A549 treated with AZD2906 at 1 μM for 4 hours (cell line): ENCODE results near the gene CCDC107. TPM values are rescaled to one million over a fixed set of nuclear protein-coding genes. Genes with fewer than 3 reads are reported as not detected.

Experiments used
- total RNA-seq: library from RNA; stranded (reverse); fragments of 200-300 nt; extraction: Qiagen RNA extraction; gene quantifications from 5 replicates; pipeline ENCODE4 v1.2.3, GENCODE V29; 2022

Gene CCDC107
- total RNA-seq, result 25.4 to 33.7 TPM (median 32.3 TPM) in 5 replicates

GRCh38 chr9:35658137-35658967 lies at the start of gene CCDC107:
TSS of gene CCDC107 (plus strand) at chr9:35658292. CDS start at chr9:35658380, 88 bp downstream.

DNA sequence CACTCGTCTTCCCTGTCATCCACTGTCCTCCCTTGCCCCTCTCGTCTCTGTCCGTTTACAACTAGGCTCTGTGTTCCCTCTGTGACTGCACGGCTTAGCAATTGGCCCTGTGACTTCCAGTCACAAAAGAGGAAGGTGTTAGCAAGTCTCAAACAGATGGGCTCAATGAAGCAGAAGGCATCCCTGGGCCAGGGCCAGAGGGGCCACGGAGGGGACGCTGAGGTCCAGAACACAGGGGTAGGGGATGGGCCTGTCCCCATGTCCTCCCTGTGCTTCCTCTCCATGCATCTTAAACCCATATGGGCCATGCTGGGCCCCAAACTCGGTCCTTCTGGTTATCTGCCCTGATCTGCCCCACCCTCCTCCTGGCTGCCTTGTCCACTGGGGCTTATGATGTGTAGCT lies 39.8 kb upstream of the CCDC107 start, which contains the start of gene CD72:
CD72 (minus strand) TSS at position 89 of the 403 bp plus-strand sequence. CDS start 110 bp downstream, outside the sequence.

GRCh38 chr9:35650341-35651158 lies 7.5 kb upstream of the CCDC107 start, which contains the start of gene SIT1:
TSS of gene SIT1 (minus strand) at chr9:35650931. CDS start at chr9:35650853, 78 bp downstream.

DNA sequence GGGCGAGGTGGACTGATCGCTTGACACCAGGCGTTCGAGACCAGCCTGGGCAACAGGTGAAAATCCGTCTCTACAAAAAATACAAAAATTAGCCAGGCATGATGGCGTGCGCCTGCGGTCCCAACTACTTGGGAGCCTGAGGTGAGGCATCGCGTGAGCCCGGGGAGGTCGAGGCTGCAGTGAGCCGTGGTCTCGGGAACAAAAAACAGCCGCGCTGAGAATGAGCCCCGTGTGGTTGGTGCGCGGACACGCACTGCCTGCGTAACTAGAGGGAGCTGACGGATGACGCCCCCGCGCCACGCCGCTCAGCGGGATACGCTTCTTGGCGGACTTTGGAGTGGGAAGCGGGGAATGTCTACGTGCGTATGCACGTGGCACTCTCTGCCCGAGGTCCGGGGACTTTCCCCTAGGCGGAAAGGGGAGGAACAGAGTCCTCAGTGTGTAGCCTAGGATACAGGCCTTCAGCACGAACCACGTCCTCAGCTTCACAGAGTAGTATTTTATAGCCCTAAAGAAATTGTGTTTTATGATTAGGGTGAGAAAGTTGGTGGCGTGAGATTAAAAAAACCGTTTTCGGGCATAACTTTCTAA lies 451 bp upstream of the CCDC107 start, which contains the start of gene RMRP:
RMRP (minus strand) TSS at position 474 of the 591 bp plus-strand sequence.

DNA sequence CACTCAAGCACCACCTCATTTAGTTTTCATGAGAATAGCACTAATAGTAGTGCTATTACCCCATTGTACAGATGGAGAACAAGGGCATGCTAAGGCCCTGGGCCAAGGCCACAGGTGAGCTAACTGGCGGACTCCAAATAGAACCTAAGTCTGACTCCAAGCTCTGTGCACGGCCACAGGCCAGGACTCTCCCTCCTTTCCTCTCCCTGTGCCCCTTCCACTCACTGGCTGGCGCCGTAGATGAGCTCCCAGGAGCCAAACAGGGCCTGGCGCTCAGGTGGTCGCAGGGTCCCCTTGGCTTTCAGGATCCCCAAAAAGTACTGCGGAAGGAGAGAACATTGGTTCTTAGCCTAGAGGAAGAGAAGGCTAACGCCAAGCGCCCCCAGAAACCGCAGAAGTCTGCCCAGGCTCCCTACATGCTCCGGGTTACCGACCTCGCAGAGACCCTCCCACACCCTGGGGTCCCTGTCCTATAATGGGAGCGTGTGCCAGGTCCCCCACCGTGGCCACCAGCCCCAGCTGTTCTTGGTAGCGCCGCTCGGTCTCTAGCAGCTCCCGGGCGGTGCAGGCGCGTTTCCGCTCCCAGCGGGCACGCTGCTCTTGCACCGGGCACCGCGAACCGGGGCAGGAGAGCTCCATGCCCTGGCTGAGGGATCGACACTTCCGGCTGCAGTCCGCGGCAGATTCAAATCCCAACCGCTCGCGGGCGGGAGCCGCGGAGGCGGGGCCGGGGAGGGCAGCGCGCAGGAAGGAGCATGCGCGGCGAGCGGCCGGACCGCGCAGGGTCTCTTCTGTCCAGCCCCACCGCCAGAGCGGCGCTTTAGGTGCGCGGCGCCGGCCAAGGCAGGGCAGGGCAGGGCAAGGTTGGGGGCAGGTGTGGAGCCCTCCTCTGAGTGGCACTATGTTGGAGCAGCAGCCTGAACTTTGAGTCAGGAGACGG lies 6.7 kb downstream of the CCDC107 start, which contains the start of gene ARHGEF39:
ARHGEF39 (minus strand) TSS at position 665 of the 940 bp plus-strand sequence; CDS start at position 639, 26 bp downstream.

DNA sequence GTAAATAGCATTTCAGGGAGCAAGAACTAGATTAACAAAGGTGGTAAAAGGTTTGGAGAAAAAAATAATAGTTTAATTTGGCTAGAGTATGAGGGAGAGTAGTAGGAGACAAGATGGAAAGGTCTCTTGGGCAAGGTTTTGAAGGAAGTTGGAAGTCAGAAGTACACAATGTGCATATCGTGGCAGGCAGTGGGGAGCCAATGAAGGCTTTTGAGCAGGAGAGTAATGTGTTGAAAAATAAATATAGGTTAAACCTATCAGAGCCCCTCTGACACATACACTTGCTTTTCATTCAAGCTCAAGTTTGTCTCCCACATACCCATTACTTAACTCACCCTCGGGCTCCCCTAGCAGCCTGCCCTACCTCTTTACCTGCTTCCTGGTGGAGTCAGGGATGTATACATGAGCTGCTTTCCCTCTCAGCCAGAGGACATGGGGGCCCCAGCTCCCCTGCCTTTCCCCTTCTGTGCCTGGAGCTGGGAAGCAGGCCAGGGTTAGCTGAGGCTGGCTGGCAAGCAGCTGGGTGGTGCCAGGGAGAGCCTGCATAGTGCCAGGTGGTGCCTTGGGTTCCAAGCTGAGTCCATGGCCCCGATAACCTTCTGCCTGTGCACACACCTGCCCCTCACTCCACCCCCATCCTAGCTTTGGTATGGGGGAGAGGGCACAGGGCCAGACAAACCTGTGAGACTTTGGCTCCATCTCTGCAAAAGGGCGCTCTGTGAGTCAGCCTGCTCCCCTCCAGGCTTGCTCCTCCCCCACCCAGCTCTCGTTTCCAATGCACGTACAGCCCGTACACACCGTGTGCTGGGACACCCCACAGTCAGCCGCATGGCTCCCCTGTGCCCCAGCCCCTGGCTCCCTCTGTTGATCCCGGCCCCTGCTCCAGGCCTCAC lies 15.3 kb downstream of the CCDC107 start, which contains the start of gene CA9:
CA9 (plus strand) TSS at position 797 of the 893 bp plus-strand sequence; CDS start at position 829, 32 bp downstream.

GRCh38 chr9:35689542-35690293 lies 31.6 kb downstream of the CCDC107 start, which contains the start of gene TPM2:
TSS of gene TPM2 (minus strand) at chr9:35689925. CDS start at chr9:35689817, 108 bp downstream.

Other genes starting within 250 kb of the CCDC107 start
- 26.6 to 32.2 TPM (median 31.5 TPM) in 5 replicates for gene RUSC2, start 168.2 kb upstream of the CCDC107 start, total RNA-seq
- 21.8 to 29.3 TPM (median 28.4 TPM) in 5 replicates for gene TESK1, start 53.0 kb upstream of the CCDC107 start, total RNA-seq
- 0.15 to 0.22 TPM (median 0.17 TPM) in 4 of 5 replicates, not detected in the other for gene CD72, start 39.9 kb upstream of the CCDC107 start, total RNA-seq
- gene SIT1, start 7.4 kb upstream of the CCDC107 start, total RNA-seq, result 0.07 TPM in 1 of 5 replicates, not detected in the others
- 5.1 to 14.3 TPM (median 9.2 TPM) in 4 of 5 replicates, not detected in the other for gene RMRP, start 273 bp upstream of the CCDC107 start, total RNA-seq
- 11.1 to 18.8 TPM (median 16.6 TPM) in 5 replicates for gene ARHGEF39, start 6.9 kb downstream of the CCDC107 start, total RNA-seq
- 6.0 to 10.6 TPM (median 8.0 TPM) in 5 replicates for gene CA9, start 15.6 kb downstream of the CCDC107 start, total RNA-seq
- 647 to 712 TPM (median 698 TPM) in 5 replicates for gene TPM2, start 31.6 kb downstream of the CCDC107 start, total RNA-seq
- 118 to 145 TPM (median 125 TPM) in 5 replicates for gene TLN1, start 73.9 kb downstream of the CCDC107 start, total RNA-seq
- 54.4 to 63.2 TPM (median 57.3 TPM) in 5 replicates for gene CREB3, start 74.4 kb downstream of the CCDC107 start, total RNA-seq
- 28.4 to 39.2 TPM (median 31.7 TPM) in 5 replicates for gene GBA2, start 90.9 kb downstream of the CCDC107 start, total RNA-seq
- gene RGP1, start 91.0 kb downstream of the CCDC107 start, total RNA-seq, result 13.5 to 17.7 TPM (median 14.7 TPM) in 5 replicates
- 0.15 to 0.38 TPM (median 0.23 TPM) in 4 of 5 replicates, not detected in the other for gene MSMP, start 96.0 kb downstream of the CCDC107 start, total RNA-seq
- 4.2 to 6.3 TPM (median 4.6 TPM) in 5 replicates for gene NPR2, start 133.3 kb downstream of the CCDC107 start, total RNA-seq
- 0.34 to 0.52 TPM (median 0.35 TPM) in 5 replicates for gene SPAG8, start 154.0 kb downstream of the CCDC107 start, total RNA-seq
- 69.1 to 112 TPM (median 101 TPM) in 5 replicates for gene HINT2, start 156.8 kb downstream of the CCDC107 start, total RNA-seq
- not detected in 5 replicates for gene FAM221B, start 170.4 kb downstream of the CCDC107 start, total RNA-seq
- 2.4 to 3.5 TPM (median 3.4 TPM) in 5 replicates for gene TMEM8B, start 170.9 kb downstream of the CCDC107 start, total RNA-seq
- not detected in 5 replicates for gene OR13J1, start 212.1 kb downstream of the CCDC107 start, total RNA-seq
- 0.22 to 0.51 TPM (median 0.34 TPM) in 5 replicates for gene HRCT1, start 247.9 kb downstream of the CCDC107 start, total RNA-seq